GM21786 (cell line): Measurements from ENCODE around the gene FOCAD.

ENCODE experiments used
- ATAC-seq: cut with Tn5 transposase; IDR thresholded peaks from one replicate; pipeline ENCODE4 v1.9.1; 2021; ENCODE audit not compliant: unreplicated experiment

Gene FOCAD

DNA sequence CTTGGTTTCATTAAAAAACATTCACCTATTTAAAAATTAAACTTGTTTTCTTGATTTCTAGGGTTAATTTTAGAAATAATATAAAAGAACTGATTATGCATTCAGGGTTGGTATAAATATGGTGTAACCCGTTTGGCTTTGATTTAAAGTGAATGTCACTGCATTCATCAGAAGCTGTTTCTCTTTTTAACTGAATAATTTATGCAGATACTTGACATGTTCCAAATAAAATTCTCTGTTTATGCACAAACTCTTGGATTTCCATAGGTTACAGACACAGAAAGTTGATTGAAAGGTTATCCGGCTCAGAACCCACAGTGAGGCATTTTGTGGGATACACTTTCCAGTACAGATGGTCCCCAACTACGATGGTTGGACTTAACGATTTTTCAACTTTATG, 186.1 kb downstream of the FOCAD start:
- ATAC-seq = no peak

DNA sequence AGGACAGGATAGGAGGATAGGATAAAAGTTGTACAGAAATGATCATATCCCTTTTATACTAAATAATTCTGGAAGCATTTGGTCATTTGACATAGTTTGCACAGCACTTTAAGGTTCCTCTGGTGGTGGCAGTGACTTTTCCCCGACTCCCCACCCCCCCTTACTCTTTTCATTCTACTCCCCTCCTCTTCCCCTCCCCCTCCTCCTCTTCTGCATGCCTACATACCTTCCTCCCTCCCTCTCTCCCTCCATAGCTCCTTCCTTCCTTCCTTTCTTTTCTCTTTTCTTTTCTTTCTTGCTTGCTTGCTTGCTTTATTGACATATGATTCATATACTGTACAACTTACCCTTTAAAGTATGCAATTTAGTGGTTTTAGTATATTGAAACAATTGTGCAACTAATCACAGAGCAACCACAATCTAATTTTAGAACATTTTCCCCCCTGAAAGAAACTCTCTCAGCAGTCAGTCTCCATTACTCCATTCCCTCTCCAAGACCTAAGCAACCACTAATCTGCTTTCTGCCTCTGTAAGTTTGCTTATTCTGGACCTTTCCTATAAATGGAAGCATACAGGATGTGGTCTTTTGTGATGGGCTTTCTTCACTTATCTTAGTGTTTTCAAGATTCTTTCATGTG, 188.4 kb downstream of the FOCAD start:
- ATAC-seq = no peak

DNA sequence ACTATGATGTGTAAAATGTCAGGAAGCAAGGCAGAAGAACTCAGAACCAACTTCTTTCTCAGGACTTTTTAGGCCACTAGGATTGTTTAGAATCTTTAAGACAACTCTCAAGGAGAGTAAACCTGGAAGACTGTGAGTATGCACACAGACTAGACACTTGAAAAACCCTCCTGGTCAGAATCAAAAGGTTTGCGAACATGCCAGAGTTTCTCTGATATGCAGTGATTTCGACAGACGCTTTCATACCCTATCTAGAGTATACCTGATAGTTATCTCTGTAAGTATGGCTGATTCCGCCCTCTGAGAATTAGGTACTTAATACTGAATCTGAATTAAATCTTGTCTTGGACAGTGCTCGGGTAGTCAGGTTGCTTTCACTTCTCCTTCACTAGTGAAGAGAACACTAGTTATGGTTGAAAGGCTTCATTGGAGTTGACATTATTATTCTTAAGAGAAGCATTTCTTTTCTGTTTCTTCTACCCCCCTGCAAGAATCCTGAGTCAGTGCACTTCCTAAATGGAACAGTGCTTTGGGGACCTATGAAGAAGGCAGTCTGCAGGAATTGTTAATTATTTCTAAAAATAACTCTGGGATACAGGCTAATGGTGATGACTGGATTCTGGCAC, 189.3 kb downstream of the FOCAD start:
- no peak for ATAC-seq

DNA sequence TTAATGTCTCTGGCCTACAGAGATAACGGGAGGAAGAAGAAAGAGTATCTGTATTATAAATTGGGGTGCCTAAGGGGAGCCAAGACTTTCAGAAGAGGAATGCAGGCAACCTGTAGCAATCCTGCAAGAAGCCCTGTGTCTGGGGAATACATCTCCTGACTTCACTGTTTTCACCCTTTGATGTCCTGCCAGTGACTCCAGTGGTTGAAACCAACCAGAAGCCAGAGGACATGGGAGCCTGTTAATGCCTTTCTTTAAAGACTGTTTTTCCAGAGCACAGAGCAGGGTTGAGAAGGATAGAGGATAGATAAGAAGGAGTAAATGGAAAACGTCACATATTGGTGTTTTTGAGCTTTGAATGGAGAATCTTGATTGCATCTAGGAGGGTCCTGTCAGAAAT, 196.2 kb downstream of the FOCAD start:
- no peak for ATAC-seq

DNA sequence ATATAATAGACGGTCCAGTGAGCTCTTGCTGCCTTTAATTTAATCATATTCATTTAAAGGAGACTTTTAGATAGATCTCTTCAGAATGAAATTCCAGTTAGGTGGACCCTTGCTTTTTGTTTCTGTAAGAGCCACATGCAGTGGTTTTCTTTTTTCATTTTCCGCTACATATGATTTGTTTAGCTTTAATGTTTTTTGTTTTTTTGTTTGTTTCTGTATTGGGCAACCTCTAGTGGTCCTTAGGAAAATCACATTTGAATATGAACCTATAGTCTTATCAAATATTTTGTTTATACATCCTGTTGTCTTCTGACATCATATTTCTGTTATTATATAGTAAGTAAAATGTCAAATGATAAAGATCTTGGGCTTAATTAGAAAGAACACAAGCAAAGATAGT, 196.6 kb downstream of the FOCAD start:
- no peak for ATAC-seq

DNA sequence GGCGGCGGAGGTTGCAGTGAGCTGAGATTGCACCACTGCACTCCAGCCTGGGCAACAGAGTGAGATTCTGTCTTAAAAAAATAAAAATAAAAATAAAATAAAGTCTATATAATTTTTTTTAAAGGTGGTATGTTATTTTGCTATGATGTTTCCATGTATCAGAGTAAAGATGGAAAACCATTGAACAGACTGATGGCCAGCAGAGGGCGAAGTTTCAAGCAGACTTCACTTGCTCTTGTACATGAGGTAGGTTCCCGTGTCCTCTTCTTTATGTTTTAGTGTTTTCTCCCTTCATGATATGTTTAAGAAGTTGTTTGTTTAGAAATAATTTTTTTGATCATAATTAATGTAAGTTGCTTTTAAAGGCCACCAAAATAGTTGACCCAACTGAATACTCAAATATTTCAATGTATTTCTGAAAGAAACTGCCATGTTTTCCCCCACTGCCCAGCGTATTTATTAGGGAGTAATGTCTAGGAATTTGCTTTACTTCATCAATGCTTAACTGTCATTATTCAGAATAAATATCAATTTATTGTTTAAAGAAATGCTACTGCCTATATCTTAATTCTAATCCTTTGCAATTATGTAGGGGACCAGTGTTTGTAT, 201.0 kb downstream of the FOCAD start:
- no peak for ATAC-seq

DNA sequence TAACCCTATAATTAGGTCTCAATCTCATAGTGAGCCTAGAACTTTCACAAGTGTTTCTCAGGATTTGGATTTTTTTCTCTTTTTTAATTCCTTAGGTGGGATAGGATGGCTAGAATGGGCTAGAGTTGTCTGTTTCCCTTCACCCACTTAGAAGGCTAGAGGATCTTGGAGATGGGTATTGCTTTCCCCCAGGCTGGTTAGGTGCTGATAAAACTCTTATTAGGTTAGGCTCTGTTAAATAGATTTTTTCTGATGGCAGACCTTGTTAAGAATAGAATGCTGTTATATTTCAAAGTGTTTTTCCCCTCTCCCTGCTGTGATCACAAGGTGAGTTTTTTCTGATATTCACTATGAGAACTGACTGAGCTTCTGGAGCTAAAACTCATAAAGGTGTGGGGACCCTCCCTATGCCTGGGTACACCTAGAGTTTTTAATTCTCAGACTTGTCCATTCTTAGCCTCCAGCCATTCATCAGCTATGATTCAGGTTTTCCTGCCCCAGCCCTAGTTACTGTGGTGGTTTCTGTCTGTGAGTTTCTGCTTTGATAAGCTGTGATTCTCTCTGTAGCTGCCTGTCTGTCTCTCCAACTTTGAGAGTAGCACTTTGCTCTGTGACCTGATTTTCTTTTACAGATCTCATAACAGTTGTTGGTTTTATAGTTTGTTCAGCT, 215.0 kb downstream of the FOCAD start:
- ATAC-seq = no peak

DNA sequence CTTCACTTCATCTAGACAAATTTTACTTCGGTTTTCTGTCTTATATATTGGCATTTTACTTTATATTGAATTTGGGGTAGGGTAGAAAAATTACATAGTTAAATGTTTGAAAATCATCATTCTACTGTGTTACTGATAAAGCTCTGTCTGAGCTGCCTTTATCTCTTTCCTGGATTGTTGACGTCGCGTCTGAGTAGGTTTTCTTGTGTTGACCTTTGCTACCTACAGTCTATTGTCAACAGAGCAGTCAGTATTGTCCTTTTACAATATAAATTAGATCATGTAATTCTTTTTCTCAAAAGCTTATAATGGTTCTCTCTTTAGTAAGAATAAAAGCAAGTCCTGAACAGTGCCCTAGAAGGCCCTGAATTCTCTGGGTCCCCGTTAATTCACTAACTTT, 219.2 kb downstream of the FOCAD start:
- ATAC-seq = no peak

DNA sequence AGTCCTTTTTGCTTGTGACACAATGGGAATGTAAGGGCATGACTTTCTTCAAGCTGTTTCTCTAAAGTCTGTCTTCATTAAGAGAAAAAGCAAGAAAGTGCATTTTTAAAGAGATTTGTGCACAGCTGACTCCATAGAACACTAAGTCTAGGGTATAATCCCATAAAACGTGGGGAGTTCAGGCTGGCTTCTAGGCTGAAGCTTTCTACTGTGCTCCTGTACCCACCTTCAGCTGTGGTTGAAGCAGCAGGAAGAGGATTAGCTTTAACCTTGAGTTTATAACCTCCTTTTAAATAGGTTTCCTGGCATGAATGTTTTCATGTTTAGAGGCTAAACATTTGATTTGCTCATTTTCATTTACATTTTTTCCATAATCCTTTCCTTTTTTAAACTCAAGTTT, 220.9 kb downstream of the FOCAD start:
- ATAC-seq = no peak

DNA sequence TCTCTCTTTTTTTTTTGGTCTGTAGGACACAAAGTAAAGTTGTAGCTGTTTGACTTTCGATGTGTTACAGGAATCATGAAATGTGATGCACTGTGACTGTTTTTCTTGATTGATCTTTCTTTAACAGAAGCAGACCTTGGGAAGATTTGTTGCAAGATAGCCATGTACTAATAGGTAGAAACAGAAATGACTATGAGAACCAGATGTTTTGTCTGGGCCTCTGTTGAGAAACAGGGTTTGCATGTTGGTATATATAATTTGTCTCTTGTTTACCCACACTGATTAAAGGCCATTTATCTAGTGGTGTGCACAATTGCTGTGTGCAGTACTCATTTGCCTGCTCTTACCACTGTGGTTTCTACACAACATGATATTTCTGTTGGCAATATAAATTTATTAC, 222.3 kb downstream of the FOCAD start:
- no peak for ATAC-seq

DNA sequence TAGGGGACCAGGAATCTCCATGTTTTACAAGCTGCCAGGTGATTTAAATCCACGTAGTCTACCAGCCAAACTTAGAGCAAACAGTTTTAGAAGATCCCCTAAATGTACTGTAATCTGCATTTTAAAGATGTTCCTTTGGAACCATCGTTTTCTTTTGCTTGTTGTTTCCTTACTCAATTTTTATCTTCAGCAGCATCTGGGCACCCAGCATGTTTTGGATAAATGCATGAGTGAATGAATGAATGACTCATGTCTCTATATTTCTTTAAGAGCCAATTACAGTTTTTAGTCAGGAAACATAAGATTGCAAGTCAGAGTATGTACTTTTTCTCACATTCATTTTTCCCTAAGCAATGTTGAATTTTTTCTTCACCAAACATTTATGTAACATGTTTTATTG, 224.4 kb downstream of the FOCAD start:
- no peak for ATAC-seq

DNA sequence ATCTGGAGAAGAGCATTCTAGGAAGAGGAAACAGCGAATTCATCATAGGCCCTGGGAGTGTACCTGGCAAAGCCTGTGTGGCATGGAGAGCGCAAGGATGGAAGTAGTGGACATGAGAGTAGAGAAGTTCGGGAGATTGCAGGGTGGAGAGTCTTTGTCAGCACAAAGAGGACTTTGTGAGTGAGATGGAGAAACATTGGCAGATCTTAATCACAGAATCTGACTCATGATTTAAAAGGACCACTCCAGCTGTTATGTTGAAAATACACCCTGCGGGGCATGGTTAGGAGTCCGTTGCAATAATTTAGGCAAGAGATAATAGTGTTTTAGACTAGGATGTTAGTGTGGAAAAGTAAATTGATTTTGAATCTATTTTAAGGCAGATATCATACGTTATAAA, 230.5 kb downstream of the FOCAD start:
- ATAC-seq = no peak

DNA sequence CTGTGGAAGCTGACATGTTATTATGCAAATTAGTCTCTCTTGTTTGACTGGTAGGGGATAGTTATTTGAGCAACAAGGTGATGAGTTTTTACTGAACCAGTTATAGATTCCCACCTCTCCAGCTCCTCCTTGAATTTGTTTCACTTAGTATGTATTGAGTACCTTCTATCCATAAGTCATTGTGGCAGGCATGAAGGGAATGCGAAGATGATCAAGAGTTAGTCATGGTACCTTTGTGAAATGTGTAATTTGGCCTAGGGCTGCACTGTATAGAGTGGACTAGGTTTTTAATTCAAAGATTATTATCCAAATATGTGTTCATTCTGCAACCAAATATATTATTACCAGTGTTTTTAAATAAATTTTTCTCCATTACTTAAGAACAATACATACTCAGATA, 237.3 kb downstream of the FOCAD start:
- no peak for ATAC-seq

DNA sequence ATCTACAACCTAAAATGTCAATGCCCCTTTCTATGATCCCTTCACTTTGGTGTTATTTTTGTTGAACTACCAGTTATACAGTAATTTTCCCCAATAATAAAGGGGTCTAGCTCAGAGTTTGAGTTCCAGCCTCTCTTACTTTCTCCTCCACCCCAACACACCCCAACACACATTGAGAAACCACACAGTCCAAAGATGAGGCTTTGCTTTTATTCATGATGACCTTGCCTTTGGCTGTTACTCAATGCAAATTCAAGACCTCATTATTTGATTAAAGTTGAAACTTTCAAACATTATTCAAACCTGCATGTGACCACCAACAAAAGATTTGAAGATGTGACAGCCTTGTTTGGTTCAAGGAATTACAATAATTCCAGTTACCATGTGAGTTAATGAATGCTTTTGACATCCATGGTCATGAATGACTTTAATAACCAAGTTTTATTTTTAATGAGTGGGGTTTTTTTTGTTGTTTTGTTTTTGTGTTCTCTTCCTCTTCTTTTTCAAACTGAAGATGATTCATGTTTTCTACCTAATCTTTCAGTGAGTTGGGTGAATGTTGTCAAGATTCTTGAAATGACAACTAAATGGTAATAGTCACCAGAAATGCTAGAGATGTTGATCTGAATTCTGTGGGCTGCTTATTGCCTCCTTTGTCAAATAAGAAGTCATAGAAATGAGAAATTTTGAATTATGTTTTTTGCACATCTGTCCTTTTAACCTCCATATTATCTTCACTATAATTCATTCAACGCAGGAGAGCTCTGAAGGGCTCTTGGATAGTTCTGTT, 241.4 kb downstream of the FOCAD start:
- no peak for ATAC-seq

DNA sequence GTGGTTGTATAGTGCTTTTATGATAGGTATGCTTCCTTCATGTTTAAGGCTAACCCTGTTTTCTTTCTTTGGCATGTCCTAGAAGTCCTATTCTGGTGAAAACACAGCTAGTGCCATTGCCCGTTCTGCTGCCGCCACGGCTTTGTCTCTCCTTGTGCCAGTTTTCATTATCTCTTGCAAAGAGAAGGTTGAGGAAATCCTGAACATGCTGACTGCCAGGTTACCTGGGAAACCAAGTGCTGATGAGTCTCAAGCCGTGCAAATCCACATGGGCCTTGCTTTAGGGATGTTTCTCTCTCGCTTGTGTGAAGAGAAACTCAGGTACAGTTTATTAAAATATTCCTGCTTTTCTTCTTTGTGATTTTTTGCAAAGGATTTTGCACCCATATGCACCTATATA, 245.2 kb downstream of the FOCAD start:
- ATAC-seq = no peak

DNA sequence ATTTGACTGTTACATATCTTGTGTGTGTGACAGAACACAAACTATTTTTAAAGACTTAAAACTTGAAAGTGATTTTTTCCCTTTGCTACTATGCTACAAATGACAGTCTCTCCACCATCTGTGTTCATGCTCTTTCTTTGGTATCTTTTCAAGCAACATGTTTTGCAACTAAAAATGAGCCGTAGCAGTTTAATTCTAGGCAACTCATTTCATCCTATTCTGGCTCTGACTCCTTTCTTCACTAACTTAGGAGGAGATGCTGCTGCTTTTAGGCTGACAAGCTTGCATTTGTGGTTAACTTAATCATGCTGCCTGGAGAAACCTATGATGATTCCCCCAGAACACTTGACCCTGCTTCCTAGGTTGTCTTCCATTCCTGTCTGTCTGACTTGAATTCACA, 246.8 kb downstream of the FOCAD start:
- no peak for ATAC-seq

DNA sequence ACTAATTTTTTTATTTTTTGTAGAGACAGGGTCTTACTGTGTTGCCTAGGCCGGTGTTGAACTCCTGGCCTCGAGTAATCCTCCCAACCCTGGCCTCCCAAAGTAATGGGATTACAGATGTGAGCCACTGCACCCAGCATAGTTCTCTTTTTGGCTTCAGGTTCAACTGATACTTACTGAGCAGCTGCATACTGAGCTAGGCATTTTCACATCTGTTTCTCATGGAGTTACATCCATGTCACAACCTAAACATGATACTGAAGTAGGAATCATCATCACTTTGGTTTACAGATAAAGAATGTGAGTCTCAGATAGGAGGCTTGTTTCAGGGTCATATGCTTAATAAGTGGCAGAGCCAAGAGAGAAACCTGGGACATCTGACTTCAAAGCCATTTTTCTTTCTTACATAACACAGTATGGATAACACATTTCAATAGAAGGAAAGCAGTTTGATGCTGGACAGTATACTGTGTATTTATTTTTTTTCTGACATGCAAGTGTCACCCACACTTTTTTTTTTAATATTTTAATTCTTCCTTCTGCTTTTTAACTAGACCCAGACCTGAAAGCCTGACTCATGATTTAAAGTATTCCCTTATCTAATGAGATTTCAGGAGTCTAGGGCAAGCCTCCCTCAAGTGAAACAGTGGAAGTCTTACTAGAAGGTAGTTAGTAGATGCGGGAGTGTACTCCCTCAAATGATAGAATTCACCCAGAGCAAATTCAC, 256.6 kb downstream of the FOCAD start:
- ATAC-seq = peak; percentile 26

DNA sequence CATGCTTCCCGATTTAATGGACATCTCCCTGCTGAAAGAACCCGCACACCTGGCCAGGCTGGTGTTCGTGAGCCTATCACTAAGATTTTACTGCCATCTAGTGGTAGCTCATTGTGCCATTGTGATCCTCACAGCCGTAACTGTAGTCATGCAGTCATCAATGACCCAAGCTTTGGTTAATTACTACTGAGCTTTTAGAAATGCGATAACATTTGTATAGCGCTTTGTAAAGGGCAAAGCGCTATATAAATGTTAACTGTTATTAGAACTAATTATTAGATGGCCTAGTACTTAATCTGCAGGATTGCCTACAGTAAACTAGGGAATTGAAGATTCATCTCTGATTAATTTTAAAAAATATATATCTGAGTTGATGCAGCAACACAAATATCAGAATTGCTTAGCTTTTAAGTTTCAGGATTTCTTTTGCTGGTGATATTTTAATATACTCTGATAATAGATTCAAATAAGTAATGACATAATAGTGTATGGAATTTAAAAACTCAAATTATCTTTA, 257.2 kb downstream of the FOCAD start:
- ATAC-seq = peak; percentile 98

DNA sequence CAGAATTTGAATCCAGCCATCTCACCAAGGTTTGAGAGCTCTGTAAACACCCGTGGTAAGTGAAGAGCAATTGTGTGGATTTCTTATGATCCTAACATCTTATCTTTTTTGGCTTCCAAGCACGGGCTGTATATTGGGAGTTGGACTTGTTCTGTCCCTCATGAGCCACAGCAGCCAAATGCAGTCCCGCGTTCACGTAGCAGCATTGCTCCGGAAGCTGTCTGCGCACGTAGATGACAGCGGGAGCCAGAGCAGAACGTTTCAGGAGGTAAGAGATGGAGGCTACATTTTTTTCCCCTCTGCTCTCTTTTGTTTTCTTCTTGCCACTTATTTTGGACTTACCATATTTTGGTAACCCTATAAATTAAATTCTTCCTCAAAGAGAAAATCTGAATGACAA, 260.4 kb downstream of the FOCAD start:
- no peak for ATAC-seq

DNA sequence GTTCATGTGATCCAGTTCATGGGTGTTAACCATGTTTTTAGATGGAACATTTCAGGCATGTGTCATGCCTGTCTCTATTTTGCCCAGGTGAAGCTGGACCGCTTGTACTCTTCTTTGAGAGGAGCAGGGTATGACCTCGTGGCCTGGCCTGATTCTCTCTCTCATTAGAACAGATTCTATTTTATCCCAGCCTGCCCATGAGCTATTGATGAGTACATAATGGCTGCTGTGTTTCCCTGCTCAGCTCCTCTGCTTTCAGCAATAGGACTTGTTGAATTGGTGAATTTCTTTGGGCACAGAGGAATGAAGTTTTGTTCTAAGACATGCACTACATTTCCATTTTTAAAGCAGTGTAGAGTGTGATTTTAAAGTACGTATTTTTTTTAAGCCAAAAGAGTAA, 261.2 kb downstream of the FOCAD start:
- no peak for ATAC-seq

DNA sequence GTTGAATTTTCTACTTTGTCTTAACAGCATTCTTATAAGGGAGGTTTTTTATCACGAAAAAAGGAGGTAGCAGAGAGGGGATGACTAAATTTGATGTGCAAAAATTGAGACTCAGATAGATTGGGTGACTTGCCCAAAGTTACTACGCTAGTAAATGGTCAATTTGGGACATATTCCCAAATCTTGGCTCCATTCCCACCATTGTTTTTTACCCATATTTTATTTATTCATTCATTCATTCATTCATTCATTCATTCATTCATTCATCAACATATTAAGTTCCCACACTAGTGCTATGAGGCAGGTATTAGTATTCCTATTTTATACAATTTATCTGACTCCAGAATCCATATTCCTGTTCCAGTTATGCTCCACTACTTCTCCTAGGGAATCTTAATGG, 261.8 kb downstream of the FOCAD start:
- no peak for ATAC-seq
